ENCODE data around the gene CP. TPM values are rescaled to one million over a fixed set of nuclear protein-coding genes. Genes with fewer than 3 reads are reported as not detected.

CP gene
- total RNA-seq, 1 experiment from 2014 or later: 1.5 TPM

DNA sequence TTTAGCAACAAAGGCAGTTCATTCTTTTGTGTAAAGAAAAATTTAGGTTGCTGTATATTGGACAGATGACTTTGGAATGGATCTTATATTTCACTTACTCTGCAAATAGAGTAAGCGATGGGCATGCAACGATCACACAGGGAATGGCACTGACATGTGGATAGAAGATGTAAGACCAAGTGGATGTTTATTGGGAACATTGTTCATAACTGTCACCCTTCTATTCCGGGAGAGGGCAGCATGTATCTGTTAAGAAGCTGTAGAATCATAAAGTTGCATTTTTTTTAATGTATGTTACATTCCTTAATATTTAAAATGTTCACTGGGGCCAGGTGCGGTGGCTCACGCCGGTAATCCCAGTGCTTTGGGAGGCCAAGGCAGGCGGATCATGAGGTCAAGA is 51.0 kb downstream of the CP start:
- Mint-ChIP-seq H3K27me3 (ENCODE audit: low read depth) (no peaks in the 10 kb centered on the region), H3K36me3 (peaks cover 86% of the 10 kb centered on the region), H3K9me3 (peaks cover 12% of the 10 kb centered on the region), H3K4me1 (no peaks in the 10 kb centered on the region), H3K4me3 (no peak overlapping the region), H3K27ac (no peak overlapping the region)
- ATAC-seq (no peak), DNase-seq (ENCODE audit: low spot score) (no peak)
- ChIA-PET CTCF (no interaction called here), POLR2A (no interaction called here)
- no peak for TF ChIP-seq IRF1 (CRISPR knock-in tag; IDR thresholded peaks at IDR 0.05)
- TF ChIP-seq SP1 (CRISPR knock-in tag; conservative IDR thresholded peaks at IDR 0.05): no peak
- no peak for TF ChIP-seq MXD4 (CRISPR knock-in tag; IDR thresholded peaks at IDR 0.05; ENCODE audit: borderline replicate concordance)
- no peak for TF ChIP-seq ZBTB21 (CRISPR knock-in tag; IDR thresholded peaks at IDR 0.05; ENCODE audit: borderline replicate concordance)
- TF ChIP-seq, protein P1, sequence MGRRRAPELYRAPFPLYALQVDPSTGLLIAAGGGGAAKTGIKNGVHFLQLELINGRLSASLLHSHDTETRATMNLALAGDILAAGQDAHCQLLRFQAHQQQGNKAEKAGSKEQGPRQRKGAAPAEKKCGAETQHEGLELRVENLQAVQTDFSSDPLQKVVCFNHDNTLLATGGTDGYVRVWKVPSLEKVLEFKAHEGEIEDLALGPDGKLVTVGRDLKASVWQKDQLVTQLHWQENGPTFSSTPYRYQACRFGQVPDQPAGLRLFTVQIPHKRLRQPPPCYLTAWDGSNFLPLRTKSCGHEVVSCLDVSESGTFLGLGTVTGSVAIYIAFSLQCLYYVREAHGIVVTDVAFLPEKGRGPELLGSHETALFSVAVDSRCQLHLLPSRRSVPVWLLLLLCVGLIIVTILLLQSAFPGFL (CRISPR knock-in tag; IDR thresholded peaks at IDR 0.05; ENCODE audit: borderline replicate concordance): no peak
- TF ChIP-seq, protein P2, sequence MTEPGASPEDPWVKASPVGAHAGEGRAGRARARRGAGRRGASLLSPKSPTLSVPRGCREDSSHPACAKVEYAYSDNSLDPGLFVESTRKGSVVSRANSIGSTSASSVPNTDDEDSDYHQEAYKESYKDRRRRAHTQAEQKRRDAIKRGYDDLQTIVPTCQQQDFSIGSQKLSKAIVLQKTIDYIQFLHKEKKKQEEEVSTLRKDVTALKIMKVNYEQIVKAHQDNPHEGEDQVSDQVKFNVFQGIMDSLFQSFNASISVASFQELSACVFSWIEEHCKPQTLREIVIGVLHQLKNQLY (CRISPR knock-in tag; IDR thresholded peaks at IDR 0.05): no peak
- TF ChIP-seq, protein P3, sequence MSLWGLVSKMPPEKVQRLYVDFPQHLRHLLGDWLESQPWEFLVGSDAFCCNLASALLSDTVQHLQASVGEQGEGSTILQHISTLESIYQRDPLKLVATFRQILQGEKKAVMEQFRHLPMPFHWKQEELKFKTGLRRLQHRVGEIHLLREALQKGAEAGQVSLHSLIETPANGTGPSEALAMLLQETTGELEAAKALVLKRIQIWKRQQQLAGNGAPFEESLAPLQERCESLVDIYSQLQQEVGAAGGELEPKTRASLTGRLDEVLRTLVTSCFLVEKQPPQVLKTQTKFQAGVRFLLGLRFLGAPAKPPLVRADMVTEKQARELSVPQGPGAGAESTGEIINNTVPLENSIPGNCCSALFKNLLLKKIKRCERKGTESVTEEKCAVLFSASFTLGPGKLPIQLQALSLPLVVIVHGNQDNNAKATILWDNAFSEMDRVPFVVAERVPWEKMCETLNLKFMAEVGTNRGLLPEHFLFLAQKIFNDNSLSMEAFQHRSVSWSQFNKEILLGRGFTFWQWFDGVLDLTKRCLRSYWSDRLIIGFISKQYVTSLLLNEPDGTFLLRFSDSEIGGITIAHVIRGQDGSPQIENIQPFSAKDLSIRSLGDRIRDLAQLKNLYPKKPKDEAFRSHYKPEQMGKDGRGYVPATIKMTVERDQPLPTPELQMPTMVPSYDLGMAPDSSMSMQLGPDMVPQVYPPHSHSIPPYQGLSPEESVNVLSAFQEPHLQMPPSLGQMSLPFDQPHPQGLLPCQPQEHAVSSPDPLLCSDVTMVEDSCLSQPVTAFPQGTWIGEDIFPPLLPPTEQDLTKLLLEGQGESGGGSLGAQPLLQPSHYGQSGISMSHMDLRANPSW (CRISPR knock-in tag; conservative IDR thresholded peaks at IDR 0.05; ENCODE audit: low read depth): no peak
- TF ChIP-seq GABPB1 (CRISPR knock-in tag; IDR thresholded peaks at IDR 0.05): no peak
- TF ChIP-seq, protein P4, sequence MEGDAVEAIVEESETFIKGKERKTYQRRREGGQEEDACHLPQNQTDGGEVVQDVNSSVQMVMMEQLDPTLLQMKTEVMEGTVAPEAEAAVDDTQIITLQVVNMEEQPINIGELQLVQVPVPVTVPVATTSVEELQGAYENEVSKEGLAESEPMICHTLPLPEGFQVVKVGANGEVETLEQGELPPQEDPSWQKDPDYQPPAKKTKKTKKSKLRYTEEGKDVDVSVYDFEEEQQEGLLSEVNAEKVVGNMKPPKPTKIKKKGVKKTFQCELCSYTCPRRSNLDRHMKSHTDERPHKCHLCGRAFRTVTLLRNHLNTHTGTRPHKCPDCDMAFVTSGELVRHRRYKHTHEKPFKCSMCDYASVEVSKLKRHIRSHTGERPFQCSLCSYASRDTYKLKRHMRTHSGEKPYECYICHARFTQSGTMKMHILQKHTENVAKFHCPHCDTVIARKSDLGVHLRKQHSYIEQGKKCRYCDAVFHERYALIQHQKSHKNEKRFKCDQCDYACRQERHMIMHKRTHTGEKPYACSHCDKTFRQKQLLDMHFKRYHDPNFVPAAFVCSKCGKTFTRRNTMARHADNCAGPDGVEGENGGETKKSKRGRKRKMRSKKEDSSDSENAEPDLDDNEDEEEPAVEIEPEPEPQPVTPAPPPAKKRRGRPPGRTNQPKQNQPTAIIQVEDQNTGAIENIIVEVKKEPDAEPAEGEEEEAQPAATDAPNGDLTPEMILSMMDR (IDR thresholded peaks at IDR 0.05): no peak
- TF ChIP-seq, protein P5, sequence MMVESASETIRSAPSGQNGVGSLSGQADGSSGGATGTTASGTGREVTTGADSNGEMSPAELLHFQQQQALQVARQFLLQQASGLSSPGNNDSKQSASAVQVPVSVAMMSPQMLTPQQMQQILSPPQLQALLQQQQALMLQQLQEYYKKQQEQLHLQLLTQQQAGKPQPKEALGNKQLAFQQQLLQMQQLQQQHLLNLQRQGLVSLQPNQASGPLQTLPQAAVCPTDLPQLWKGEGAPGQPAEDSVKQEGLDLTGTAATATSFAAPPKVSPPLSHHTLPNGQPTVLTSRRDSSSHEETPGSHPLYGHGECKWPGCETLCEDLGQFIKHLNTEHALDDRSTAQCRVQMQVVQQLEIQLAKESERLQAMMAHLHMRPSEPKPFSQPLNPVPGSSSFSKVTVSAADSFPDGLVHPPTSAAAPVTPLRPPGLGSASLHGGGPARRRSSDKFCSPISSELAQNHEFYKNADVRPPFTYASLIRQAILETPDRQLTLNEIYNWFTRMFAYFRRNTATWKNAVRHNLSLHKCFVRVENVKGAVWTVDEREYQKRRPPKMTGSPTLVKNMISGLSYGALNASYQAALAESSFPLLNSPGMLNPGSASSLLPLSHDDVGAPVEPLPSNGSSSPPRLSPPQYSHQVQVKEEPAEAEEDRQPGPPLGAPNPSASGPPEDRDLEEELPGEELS (CRISPR knock-in tag; IDR thresholded peaks at IDR 0.05): no peak
- TF ChIP-seq, protein P6, sequence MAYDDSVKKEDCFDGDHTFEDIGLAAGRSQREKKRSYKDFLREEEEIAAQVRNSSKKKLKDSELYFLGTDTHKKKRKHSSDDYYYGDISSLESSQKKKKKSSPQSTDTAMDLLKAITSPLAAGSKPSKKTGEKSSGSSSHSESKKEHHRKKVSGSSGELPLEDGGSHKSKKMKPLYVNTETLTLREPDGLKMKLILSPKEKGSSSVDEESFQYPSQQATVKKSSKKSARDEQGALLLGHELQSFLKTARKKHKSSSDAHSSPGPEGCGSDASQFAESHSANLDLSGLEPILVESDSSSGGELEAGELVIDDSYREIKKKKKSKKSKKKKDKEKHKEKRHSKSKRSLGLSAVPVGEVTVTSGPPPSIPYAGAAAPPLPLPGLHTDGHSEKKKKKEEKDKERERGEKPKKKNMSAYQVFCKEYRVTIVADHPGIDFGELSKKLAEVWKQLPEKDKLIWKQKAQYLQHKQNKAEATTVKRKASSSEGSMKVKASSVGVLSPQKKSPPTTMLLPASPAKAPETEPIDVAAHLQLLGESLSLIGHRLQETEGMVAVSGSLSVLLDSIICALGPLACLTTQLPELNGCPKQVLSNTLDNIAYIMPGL (CRISPR knock-in tag; IDR thresholded peaks at IDR 0.05): no peak
- TF ChIP-seq ZNF138 (CRISPR knock-in tag; conservative IDR thresholded peaks at IDR 0.05): no peak
- TF ChIP-seq NFYB (CRISPR knock-in tag; conservative IDR thresholded peaks at IDR 0.05; ENCODE audit: low read depth): no peak
- TF ChIP-seq CREB1 (CRISPR knock-in tag; IDR thresholded peaks at IDR 0.05): no peak
- TF ChIP-seq, protein P7, sequence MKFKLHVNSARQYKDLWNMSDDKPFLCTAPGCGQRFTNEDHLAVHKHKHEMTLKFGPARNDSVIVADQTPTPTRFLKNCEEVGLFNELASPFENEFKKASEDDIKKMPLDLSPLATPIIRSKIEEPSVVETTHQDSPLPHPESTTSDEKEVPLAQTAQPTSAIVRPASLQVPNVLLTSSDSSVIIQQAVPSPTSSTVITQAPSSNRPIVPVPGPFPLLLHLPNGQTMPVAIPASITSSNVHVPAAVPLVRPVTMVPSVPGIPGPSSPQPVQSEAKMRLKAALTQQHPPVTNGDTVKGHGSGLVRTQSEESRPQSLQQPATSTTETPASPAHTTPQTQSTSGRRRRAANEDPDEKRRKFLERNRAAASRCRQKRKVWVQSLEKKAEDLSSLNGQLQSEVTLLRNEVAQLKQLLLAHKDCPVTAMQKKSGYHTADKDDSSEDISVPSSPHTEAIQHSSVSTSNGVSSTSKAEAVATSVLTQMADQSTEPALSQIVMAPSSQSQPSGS (CRISPR knock-in tag; IDR thresholded peaks at IDR 0.05; ENCODE audit: borderline replicate concordance, low read depth): no peak
- no peak for TF ChIP-seq USF1 (CRISPR knock-in tag; IDR thresholded peaks at IDR 0.05)
- TF ChIP-seq RELA (CRISPR knock-in tag; IDR thresholded peaks at IDR 0.05; ENCODE audit: borderline replicate concordance): no peak
- TF ChIP-seq SMAD3 (CRISPR knock-in tag; IDR thresholded peaks at IDR 0.05; ENCODE audit: borderline replicate concordance): no peak
- TF ChIP-seq OVOL2 (CRISPR knock-in tag; IDR thresholded peaks at IDR 0.05; ENCODE audit: borderline replicate concordance): no peak
- TF ChIP-seq MYBL2 (CRISPR knock-in tag; IDR thresholded peaks at IDR 0.05): no peak

Measured in WTC11 (cell line).